Fibroblast of lung (primary cell): Measurements from ENCODE around the gene TICAM2. TPM values are rescaled to one million over a fixed set of nuclear protein-coding genes. Genes with fewer than 3 reads are reported as not detected.

Source experiments
- DNase-seq, 2 donors: peaks; one replicate each; pipeline versions ENCODE4 v3.0.0 to v3.0.0-alpha.2; 2010; ENCODE audit warnings: low read depth in 2 of 2
- H2AFZ ChIP-seq: 2 replicates; pipeline ENCODE4 v1.5.1; 2012; ENCODE audit warnings: low read length, control low read depth, inconsistent platforms
- H3K27ac ChIP-seq: 2 replicates; pipeline ENCODE4 v1.5.1; 2011; ENCODE audit warnings: low read length, control low read depth; ENCODE audit not compliant: insufficient read depth
- H3K27me3 ChIP-seq: 2 replicates; pipeline ENCODE4 v1.5.1; 2011; ENCODE audit warnings: mild to moderate bottlenecking, low read length; ENCODE audit not compliant: control insufficient read depth, insufficient read depth
- H3K36me3 ChIP-seq: 2 replicates; pipeline ENCODE4 v1.5.1; 2011; ENCODE audit warnings: low read length; ENCODE audit not compliant: control insufficient read depth, insufficient read depth
- H3K4me1 ChIP-seq: 2 replicates; pipeline ENCODE4 v1.5.1; 2011; ENCODE audit warnings: low read length; ENCODE audit not compliant: control insufficient read depth, insufficient read depth; ENCODE audit errors: extremely low read depth
- H3K4me2 ChIP-seq: 2 replicates; pipeline ENCODE4 v1.5.1; 2011; ENCODE audit warnings: low read length, control low read depth; ENCODE audit not compliant: insufficient read depth; ENCODE audit errors: extremely low read depth
- H3K4me3 ChIP-seq, 4 experiments: fragments of 200-600 bp in 1 of 4; sonication (generic) in 1 of 4; replicated peaks in 1 of 4; 2 replicates each; pipeline ENCODE4 v1.5.1; 2011 to 2016; ENCODE audit warnings: low read length in 4 of 4, low read depth in 3 of 4, mild to moderate bottlenecking in 3 of 4, control low read depth in 2 of 4, inconsistent platforms in 1 of 4, mixed read lengths in 1 of 4; ENCODE audit not compliant: insufficient read depth in 1 of 4; ENCODE audit errors: control extremely low read depth in 1 of 4
- H3K79me2 ChIP-seq: 2 replicates; pipeline ENCODE4 v1.5.1; 2012; ENCODE audit warnings: mild to moderate bottlenecking, low read length, inconsistent platforms; ENCODE audit not compliant: control insufficient read depth, insufficient read depth
- H3K9ac ChIP-seq: 2 replicates; pipeline ENCODE4 v1.5.1; 2011; ENCODE audit warnings: mild to moderate bottlenecking, low read length, control low read depth; ENCODE audit not compliant: insufficient read depth
- H3K9me3 ChIP-seq: 2 replicates; pipeline ENCODE4 v1.5.1; 2012; ENCODE audit warnings: low read depth, low read length; ENCODE audit not compliant: control insufficient read depth, insufficient read depth
- H4K20me1 ChIP-seq: 2 replicates; pipeline ENCODE4 v1.5.1; 2011; ENCODE audit warnings: low read length; ENCODE audit not compliant: control insufficient read depth, insufficient read depth; ENCODE audit errors: extremely low read depth
- EZH2 ChIP-seq: IDR thresholded peaks from 2 replicates; pipeline ENCODE4 v1.5.1; 2012; ENCODE audit warnings: low read length, control low read depth, mild to moderate bottlenecking; ENCODE audit errors: missing control alignments
- polyA plus RNA-seq, 2 donors: library from polyadenylated mRNA; depleted of rRNA in 1 of 2; stranded (reverse) in 1 of 2; unstranded in 1 of 2; fragments of >200 nt; gene quantifications; 2 replicates each; pipeline ENCODE4 v1.2.1, GENCODE V29; 2011 to 2012; ENCODE audit warnings: missing spikeins in 1 of 2
- total RNA-seq: library from RNA; depleted of rRNA; stranded (reverse); fragments of >200 nt; gene quantifications from 2 replicates; pipeline ENCODE4 v1.2.1, GENCODE V29; 2014
- TF ChIP-seq, protein P1 (sequence below), 2 donors: IDR thresholded peaks in 1 of 2; conservative IDR thresholded peaks in 1 of 2; 1 replicate in 1 of 2; 2 replicates in 1 of 2; pipeline ENCODE4 v1.5.1; 2011 to 2012; ENCODE audit warnings: low read length in 2 of 2, control low read depth in 1 of 2, inconsistent platforms in 1 of 2, low read depth in 1 of 2, mild to moderate bottlenecking in 1 of 2

TICAM2 gene
- total and polyA plus RNA-seq, 2 donors (not counting 1 experiment from before 2014, with no cell fraction given) = 8.8 to 10.3 TPM

DNA sequence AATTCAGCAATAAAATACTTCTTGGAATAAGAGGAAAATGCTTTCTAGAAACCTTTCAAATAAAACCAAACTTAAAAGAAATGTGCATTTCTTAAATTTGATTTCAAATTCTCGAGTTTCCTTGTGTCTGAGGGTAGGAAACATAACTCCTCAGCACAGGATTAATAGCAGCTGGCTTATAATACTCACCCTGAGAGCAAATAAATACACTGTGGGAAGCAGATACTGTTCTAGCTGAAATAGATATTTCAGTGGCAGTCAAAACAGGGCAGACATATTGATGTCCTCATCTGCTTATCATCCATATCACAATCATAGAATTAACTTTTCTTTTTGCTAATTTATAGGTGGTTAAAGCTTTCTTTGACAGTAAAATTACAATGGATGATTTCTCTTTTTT lies 33.6 kb downstream of the TICAM2 start:
- H3K4me2 ChIP-seq = no peak overlapping the region
- H3K27me3 ChIP-seq = no peaks in the 10 kb centered on the region
- no peaks in the 10 kb centered on the region for H4K20me1 ChIP-seq
- H3K9ac ChIP-seq = no peak overlapping the region
- H3K79me2 ChIP-seq = no peaks in the 10 kb centered on the region
- H2AFZ ChIP-seq = no peak overlapping the region
- H3K4me1 ChIP-seq = peaks cover 4% of the 10 kb centered on the region
- H3K36me3 ChIP-seq = no peaks in the 10 kb centered on the region
- no peak overlapping the region for H3K4me3 ChIP-seq
- no peaks in the 10 kb centered on the region for H3K9me3 ChIP-seq
- TF ChIP-seq EZH2 = no peak
- TF ChIP-seq, protein P1, sequence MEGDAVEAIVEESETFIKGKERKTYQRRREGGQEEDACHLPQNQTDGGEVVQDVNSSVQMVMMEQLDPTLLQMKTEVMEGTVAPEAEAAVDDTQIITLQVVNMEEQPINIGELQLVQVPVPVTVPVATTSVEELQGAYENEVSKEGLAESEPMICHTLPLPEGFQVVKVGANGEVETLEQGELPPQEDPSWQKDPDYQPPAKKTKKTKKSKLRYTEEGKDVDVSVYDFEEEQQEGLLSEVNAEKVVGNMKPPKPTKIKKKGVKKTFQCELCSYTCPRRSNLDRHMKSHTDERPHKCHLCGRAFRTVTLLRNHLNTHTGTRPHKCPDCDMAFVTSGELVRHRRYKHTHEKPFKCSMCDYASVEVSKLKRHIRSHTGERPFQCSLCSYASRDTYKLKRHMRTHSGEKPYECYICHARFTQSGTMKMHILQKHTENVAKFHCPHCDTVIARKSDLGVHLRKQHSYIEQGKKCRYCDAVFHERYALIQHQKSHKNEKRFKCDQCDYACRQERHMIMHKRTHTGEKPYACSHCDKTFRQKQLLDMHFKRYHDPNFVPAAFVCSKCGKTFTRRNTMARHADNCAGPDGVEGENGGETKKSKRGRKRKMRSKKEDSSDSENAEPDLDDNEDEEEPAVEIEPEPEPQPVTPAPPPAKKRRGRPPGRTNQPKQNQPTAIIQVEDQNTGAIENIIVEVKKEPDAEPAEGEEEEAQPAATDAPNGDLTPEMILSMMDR (conservative IDR thresholded peaks at IDR 0.05 in 1 of 2, IDR thresholded peaks at IDR 0.05 in 1 of 2; ENCODE audit: low read depth in 1 of 2, low read length in 2 of 2) = no peak
- no peak for DNase-seq
- no peak overlapping the region for H3K27ac ChIP-seq

GRCh38 chr5:115565233-115565632 lies 37.0 kb downstream of the TICAM2 start:
- DNase-seq = no peak
- H3K4me1 ChIP-seq = no peaks in the 10 kb centered on the region
- H3K27ac ChIP-seq = no peak overlapping the region
- no peak overlapping the region for H3K4me2 ChIP-seq
- no peaks in the 10 kb centered on the region for H4K20me1 ChIP-seq
- no peak overlapping the region for H3K9ac ChIP-seq
- no peaks in the 10 kb centered on the region for H3K27me3 ChIP-seq
- TF ChIP-seq, protein P1 (conservative IDR thresholded peaks at IDR 0.05 in 1 of 2, IDR thresholded peaks at IDR 0.05 in 1 of 2; ENCODE audit: low read depth in 1 of 2, low read length in 2 of 2) = no peak
- TF ChIP-seq EZH2 = no peak
- no peak overlapping the region for H3K4me3 ChIP-seq
- H3K9me3 ChIP-seq = no peaks in the 10 kb centered on the region
- H3K36me3 ChIP-seq = no peaks in the 10 kb centered on the region
- H2AFZ ChIP-seq = no peak overlapping the region
- H3K79me2 ChIP-seq = no peaks in the 10 kb centered on the region

DNA sequence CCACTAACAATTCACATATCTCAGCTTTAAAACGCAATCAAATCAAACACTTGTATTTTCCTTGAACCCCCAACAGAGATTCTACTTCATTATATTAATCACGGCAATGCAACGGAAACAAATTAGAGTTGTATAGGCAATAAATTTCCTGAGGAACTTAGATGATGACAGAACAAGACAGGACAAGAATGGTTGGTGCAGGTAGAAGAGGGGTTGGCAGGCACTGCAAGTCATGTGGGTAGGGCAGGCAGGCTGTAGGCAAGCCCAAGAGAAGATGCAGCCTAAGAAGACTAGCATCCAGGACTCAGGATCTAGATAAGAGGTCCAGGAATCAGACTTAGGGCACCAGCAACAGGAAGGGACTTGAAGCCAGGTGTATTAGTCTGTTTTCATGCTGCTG lies 41.1 kb downstream of the TICAM2 start:
- Histone ChIP-seq H3K4me3 (no peak overlapping the region), H2AFZ (no peak overlapping the region), H3K4me2 (no peak overlapping the region), H4K20me1 (no peaks in the 10 kb centered on the region), H3K27ac (no peak overlapping the region), H3K36me3 (no peaks in the 10 kb centered on the region), H3K9me3 (no peaks in the 10 kb centered on the region), H3K27me3 (no peaks in the 10 kb centered on the region), H3K4me1 (peaks cover 9% of the 10 kb centered on the region), H3K79me2 (no peaks in the 10 kb centered on the region), H3K9ac (no peak overlapping the region)
- TF ChIP-seq, protein P1 (conservative IDR thresholded peaks at IDR 0.05 in 1 of 2, IDR thresholded peaks at IDR 0.05 in 1 of 2; ENCODE audit: low read depth in 1 of 2, low read length in 2 of 2) = no peak
- TF ChIP-seq EZH2 = no peak
- no peak for DNase-seq
